ENCODE data around the gene CHN1.

The CHN1 gene

GRCh38 chr2:174787487-174788205 is 217.5 kb downstream of the CHN1 start:
- peak; percentile 100 for DNase-seq (ENCODE audit: low read depth in 2 of 2)

GRCh38 chr2:174786066-174786725 is 219.0 kb downstream of the CHN1 start:
- DNase-seq (ENCODE audit: low read depth in 2 of 2), result no peak

- DNase-seq (ENCODE audit: low read depth in 2 of 2), result no peak
Measured at GRCh38 chr2:174785481-174785880, 219.7 kb downstream of the CHN1 start.

GRCh38 chr2:174784909-174785308 is 220.3 kb downstream of the CHN1 start:
- no peak for DNase-seq (ENCODE audit: low read depth in 2 of 2)

GRCh38 chr2:174784316-174784715 is 220.9 kb downstream of the CHN1 start:
- no peak for DNase-seq (ENCODE audit: low read depth in 2 of 2)

GRCh38 chr2:174781996-174782395 is 223.2 kb downstream of the CHN1 start:
- DNase-seq (ENCODE audit: low read depth in 2 of 2), result no peak

GRCh38 chr2:174781298-174781697 is 223.9 kb downstream of the CHN1 start:
- DNase-seq (ENCODE audit: low read depth in 2 of 2), result no peak

- no peak for DNase-seq (ENCODE audit: low read depth in 2 of 2)
Measured at GRCh38 chr2:174780856-174781255, 224.3 kb downstream of the CHN1 start.

- DNase-seq (ENCODE audit: low read depth in 2 of 2), result no peak
Measured at GRCh38 chr2:174780191-174780840, 224.9 kb downstream of the CHN1 start.

- peak; percentile 76 to 82 for DNase-seq (ENCODE audit: low read depth in 2 of 2)
Measured at GRCh38 chr2:174779361-174779928, 225.7 kb downstream of the CHN1 start.

GRCh38 chr2:174778085-174778981 is 226.8 kb downstream of the CHN1 start:
- DNase-seq (ENCODE audit: low read depth in 2 of 2), result peak; percentile 70 to 72

- peak in 1 of 2 experiments; percentile 40 for DNase-seq (ENCODE audit: low read depth in 2 of 2)
Measured at GRCh38 chr2:174777347-174778084, 227.7 kb downstream of the CHN1 start.

- no peak for DNase-seq (ENCODE audit: low read depth in 2 of 2)
Measured at GRCh38 chr2:174776675-174777074, 228.5 kb downstream of the CHN1 start.

GRCh38 chr2:174776223-174776622 is 229.0 kb downstream of the CHN1 start:
- DNase-seq (ENCODE audit: low read depth in 2 of 2), result no peak

- DNase-seq (ENCODE audit: low read depth in 2 of 2), result no peak
Measured at GRCh38 chr2:174775571-174775980, 229.6 kb downstream of the CHN1 start.

GRCh38 chr2:174774886-174775285 is 230.3 kb downstream of the CHN1 start:
- no peak for DNase-seq (ENCODE audit: low read depth in 2 of 2)

GRCh38 chr2:174773215-174773614 is 232.0 kb downstream of the CHN1 start:
- DNase-seq (ENCODE audit: low read depth in 2 of 2), result no peak

GRCh38 chr2:174772472-174772801 is 232.7 kb downstream of the CHN1 start:
- DNase-seq (ENCODE audit: low read depth in 2 of 2), result no peak

GRCh38 chr2:174771631-174772471 is 233.3 kb downstream of the CHN1 start:
- DNase-seq (ENCODE audit: low read depth in 2 of 2), result peak; percentile 59 to 62

GRCh38 chr2:174771136-174771535 is 234.0 kb downstream of the CHN1 start:
- DNase-seq (ENCODE audit: low read depth in 2 of 2), result no peak

Data from fibroblast of skin of left quadriceps (primary cell).